Osteocyte (in vitro differentiated cells): Measurements from ENCODE around the gene CCDC102A. TPM values are rescaled to one million over a fixed set of nuclear protein-coding genes. Genes with fewer than 3 reads are reported as not detected.

Experiments
- DNase-seq: peaks from one replicate; pipeline ENCODE4 v3.0.0; 2021; ENCODE audit warnings: mixed read lengths; ENCODE audit not compliant: unreplicated experiment; ENCODE audit errors: extremely low spot score
- H3K27ac Mint-ChIP-seq: one replicate; pipeline ENCODE4 v1.8.0; 2021; ENCODE audit warnings: mild to moderate bottlenecking, mixed read lengths; ENCODE audit not compliant: unreplicated experiment
- H3K27me3 Mint-ChIP-seq: one replicate; pipeline ENCODE4 v1.8.0; 2021; ENCODE audit warnings: mixed read lengths; ENCODE audit not compliant: unreplicated experiment
- H3K36me3 Mint-ChIP-seq: one replicate; pipeline ENCODE4 v1.8.0; 2021; ENCODE audit warnings: mixed read lengths; ENCODE audit not compliant: unreplicated experiment
- H3K4me1 Mint-ChIP-seq: one replicate; pipeline ENCODE4 v1.8.0; 2021; ENCODE audit warnings: mixed read lengths; ENCODE audit not compliant: unreplicated experiment
- H3K4me3 Mint-ChIP-seq: one replicate; pipeline ENCODE4 v1.8.0; 2021; ENCODE audit warnings: mild to moderate bottlenecking, moderate library complexity, mixed read lengths; ENCODE audit not compliant: unreplicated experiment
- H3K9me3 Mint-ChIP-seq: one replicate; pipeline ENCODE4 v1.8.0; 2021; ENCODE audit warnings: mixed read lengths; ENCODE audit not compliant: unreplicated experiment
- CTCF ChIP-seq: fragments of 200-600 bp; sonication (generic); IDR thresholded peaks from 2 replicates; pipeline ENCODE4 v1.5.0; 2021; ENCODE audit warnings: antibody characterized with exemption, mild to moderate bottlenecking, moderate library complexity
- total RNA-seq: library from RNA; stranded (reverse); gene quantifications from 2 replicates; pipeline ENCODE4 v1.2.1, GENCODE V29; 2021

The CCDC102A gene
- total RNA-seq, 1 donor from 2014 or later, result 17.2 TPM

- H3K27ac Mint-ChIP-seq, result peak overlapping the region; percentile 56
Observed at GRCh38 chr16:57530522-57531252, 5.7 kb downstream of the CCDC102A start.

GRCh38 chr16:57530104-57530521 is 6.3 kb downstream of the CCDC102A start:
- no peaks in the 10 kb centered on the region for H3K9me3 Mint-ChIP-seq
- H3K27ac Mint-ChIP-seq, result peak overlapping the region; percentile 56
- no peak overlapping the region for H3K4me3 Mint-ChIP-seq
- no peak for DNase-seq
- H3K36me3 Mint-ChIP-seq, result peaks cover 11% of the 10 kb centered on the region
- TF ChIP-seq CTCF, result no peak
- no peaks in the 10 kb centered on the region for H3K27me3 Mint-ChIP-seq
- H3K4me1 Mint-ChIP-seq, result peaks cover 57% of the 10 kb centered on the region

More at GRCh38 chr16:57530522-57531252, 5.7 kb downstream of the CCDC102A start:
- Mint-ChIP-seq H3K4me3 (no peak overlapping the region), H3K4me1 (peaks cover 61% of the 10 kb centered on the region), H3K9me3 (no peaks in the 10 kb centered on the region), H3K27me3 (no peaks in the 10 kb centered on the region), H3K36me3 (peaks cover 8% of the 10 kb centered on the region)
- no peak for DNase-seq
- TF ChIP-seq CTCF, result no peak

DNA sequence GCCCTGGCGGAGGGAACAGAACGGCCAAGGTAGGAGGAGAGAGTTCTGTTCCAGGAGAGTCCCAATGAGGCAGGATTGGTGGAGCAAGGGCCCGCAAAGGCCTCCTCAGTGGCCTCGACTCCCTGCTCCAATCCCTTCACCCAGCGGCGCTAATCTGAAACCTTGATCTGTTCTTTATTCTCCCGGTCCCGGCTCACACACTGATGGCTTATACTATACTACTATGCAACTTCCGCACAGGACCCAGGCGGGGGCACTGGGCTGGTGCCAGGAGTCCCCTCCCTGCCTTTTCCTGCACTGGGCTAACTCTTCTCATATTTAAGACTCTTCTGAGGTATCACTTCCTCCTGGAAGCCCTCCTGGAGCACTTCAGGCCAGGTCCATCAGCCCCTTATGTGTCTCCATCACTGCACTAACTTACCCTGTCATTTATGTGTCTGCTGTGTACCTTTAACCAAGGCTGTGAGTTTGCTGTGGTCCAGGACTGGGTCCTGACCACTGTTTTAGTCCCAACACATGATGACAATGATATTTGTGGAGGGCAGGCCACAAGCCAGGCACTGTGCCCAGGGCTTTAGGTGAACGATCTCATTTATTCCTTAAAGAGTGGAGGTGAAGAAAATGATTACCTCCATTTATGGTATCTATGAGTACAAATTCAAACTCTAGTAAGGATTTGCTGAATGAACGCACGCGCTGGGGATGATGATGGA is 6.8 kb downstream of the CCDC102A start:
- Mint-ChIP-seq H3K9me3 (no peaks in the 10 kb centered on the region), H3K4me1 (peaks cover 52% of the 10 kb centered on the region), H3K36me3 (peaks cover 11% of the 10 kb centered on the region), H3K4me3 (no peak overlapping the region), H3K27ac (peak overlapping the region; percentile 56), H3K27me3 (no peaks in the 10 kb centered on the region)
- no peak for TF ChIP-seq CTCF
- DNase-seq, result no peak

DNA sequence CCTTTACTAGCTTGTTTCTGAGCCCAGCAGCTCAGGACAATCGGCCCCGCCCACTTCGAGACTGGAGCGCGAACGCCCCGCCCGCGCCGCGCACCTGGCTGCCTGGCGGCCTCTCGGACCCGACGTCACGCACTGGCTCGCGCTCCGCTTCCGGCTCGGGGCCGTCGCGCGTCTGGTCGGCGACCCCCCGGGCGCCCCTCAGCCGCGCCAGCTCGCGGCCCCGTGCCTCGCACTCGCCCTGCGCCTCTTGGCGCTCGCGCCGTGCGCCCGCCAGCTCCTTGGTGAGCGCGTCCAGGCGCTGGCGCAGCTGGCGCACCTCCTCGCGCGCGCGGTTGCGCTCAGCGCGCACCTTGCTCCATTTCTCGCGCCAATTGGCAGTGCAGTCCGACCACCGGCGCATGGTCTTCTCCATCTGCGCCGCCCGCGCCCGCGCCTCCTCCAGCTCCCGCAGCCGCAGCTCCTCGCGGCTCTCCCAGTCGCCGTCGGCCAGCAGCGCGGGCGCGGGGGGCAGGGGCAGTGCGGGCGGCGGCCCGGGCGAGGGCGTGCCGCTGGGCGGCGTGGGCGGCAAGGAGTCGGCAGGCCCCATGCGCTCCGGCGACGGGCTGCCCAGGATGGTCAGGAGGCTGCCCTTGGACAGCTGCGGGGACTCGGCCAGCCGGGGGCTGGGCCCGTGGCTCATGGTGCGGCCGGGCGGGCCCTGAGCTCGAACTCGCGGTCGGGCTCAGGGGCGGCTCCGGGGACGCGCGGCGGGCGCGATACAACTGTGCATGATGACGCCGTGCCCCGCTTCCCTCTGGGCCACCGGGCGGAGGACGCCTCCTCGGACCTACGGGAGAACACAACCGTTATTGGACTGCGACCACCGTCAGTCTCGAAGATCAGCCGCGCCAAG is 7.6 kb downstream of the CCDC102A start:
- no peak for DNase-seq
- Mint-ChIP-seq H3K36me3 (peaks cover 11% of the 10 kb centered on the region), H3K4me3 (no peak overlapping the region), H3K27me3 (no peaks in the 10 kb centered on the region), H3K4me1 (peaks cover 44% of the 10 kb centered on the region), H3K9me3 (no peaks in the 10 kb centered on the region), H3K27ac (no peak overlapping the region)
- TF ChIP-seq CTCF, result no peak
